ENCODE results near the gene CADM4. TPM values are rescaled to one million over a fixed set of nuclear protein-coding genes. Genes with fewer than 3 reads are reported as not detected.
A peak's percentile ranks its signal among the peaks of the same experiment; 100 is the strongest.

The CADM4 gene
- total and polyA plus RNA-seq, 9 of the 15 experiments (the other 6 are each of a cell fraction or from before 2014, with no cell fraction given): 0.03 to 4.6 (median 1.3) TPM

GRCh38 chr19:43595999-43596841 is 43.4 kb downstream of the CADM4 start, which contains the start of the genes IRGQ and ZNF576 (continued):
- TF ChIP-seq KDM4B (IDR thresholded peaks at IDR 0.05; ENCODE audit: borderline replicate concordance in 2 of 2, low read depth in 1 of 2) (no peak; a peak in 1 of 4 replicates), RBM22 (IDR thresholded peaks at IDR 0.05; ENCODE audit: low read depth, low read length, poor library complexity, severe bottlenecking) (no peak), POLR2H (tag; IDR thresholded peaks at IDR 0.05; ENCODE audit: low read depth) (peak; percentile 19; the same call in 1 of the 2 replicates), TAF15 (IDR thresholded peaks at IDR 0.05; ENCODE audit: low read depth, low read length) (0 out of 2 replicates have a peak, but pooled peaks have one; percentile 84), PHTF2 (CRISPR knock-in tag; IDR thresholded peaks at IDR 0.05) (no peak), RAD21 (CRISPR knock-in tag; conservative IDR thresholded peaks at IDR 0.05 in 1 of 2, IDR thresholded peaks at IDR 0.05 in 1 of 2) (peak in 1 of 2 experiments; percentile 28; a peak in 3 of 4 replicates), TBP (optimal IDR thresholded peaks at IDR 0.05; ENCODE audit: low read depth, low read length) (peak; percentile 73), ELF2 (CRISPR knock-in tag; IDR thresholded peaks at IDR 0.05) (no peak), ZNF354B (CRISPR knock-in tag; IDR thresholded peaks at IDR 0.05) (no peak), CCNT2 (IDR thresholded peaks at IDR 0.05; ENCODE audit: borderline replicate concordance, extremely low read depth, insufficient read length, low read depth, low read length) (peak; percentile 54), NCOA4 (IDR thresholded peaks at IDR 0.05; ENCODE audit: partially characterized antibody) (no peak), PML (IDR thresholded peaks at IDR 0.05; ENCODE audit: low read length) (0 out of 2 replicates have a peak, but pooled peaks have one; percentile 23), SOX6 (IDR thresholded peaks at IDR 0.05) (peak; percentile 35; the same call in 1 of the 2 replicates), HMGN3 (IDR thresholded peaks at IDR 0.05; ENCODE audit: borderline replicate concordance, extremely low read depth, insufficient read length, low read depth, low read length) (peak; percentile 48), SMAD1 (IDR thresholded peaks at IDR 0.05; ENCODE audit: low read depth, low read length, partially characterized antibody) (peak; percentile 83), SMARCA5 (IDR thresholded peaks at IDR 0.05) (no peak)
- TF ChIP-seq, protein P1, sequence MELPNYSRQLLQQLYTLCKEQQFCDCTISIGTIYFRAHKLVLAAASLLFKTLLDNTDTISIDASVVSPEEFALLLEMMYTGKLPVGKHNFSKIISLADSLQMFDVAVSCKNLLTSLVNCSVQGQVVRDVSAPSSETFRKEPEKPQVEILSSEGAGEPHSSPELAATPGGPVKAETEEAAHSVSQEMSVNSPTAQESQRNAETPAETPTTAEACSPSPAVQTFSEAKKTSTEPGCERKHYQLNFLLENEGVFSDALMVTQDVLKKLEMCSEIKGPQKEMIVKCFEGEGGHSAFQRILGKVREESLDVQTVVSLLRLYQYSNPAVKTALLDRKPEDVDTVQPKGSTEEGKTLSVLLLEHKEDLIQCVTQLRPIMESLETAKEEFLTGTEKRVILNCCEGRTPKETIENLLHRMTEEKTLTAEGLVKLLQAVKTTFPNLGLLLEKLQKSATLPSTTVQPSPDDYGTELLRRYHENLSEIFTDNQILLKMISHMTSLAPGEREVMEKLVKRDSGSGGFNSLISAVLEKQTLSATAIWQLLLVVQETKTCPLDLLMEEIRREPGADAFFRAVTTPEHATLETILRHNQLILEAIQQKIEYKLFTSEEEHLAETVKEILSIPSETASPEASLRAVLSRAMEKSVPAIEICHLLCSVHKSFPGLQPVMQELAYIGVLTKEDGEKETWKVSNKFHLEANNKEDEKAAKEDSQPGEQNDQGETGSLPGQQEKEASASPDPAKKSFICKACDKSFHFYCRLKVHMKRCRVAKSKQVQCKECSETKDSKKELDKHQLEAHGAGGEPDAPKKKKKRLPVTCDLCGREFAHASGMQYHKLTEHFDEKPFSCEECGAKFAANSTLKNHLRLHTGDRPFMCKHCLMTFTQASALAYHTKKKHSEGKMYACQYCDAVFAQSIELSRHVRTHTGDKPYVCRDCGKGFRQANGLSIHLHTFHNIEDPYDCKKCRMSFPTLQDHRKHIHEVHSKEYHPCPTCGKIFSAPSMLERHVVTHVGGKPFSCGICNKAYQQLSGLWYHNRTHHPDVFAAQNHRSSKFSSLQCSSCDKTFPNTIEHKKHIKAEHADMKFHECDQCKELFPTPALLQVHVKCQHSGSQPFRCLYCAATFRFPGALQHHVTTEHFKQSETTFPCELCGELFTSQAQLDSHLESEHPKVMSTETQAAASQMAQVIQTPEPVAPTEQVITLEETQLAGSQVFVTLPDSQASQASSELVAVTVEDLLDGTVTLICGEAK (IDR thresholded peaks at IDR 0.05): peak; percentile 59
- TF ChIP-seq, protein P1 (CRISPR knock-in tag; IDR thresholded peaks at IDR 0.05): no peak
- TF ChIP-seq, protein P2, sequence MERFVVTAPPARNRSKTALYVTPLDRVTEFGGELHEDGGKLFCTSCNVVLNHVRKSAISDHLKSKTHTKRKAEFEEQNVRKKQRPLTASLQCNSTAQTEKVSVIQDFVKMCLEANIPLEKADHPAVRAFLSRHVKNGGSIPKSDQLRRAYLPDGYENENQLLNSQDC (CRISPR knock-in tag; IDR thresholded peaks at IDR 0.05): 0 out of 2 replicates have a peak, but pooled peaks have one; percentile 52
